ENCODE results near the gene HPD. TPM values are rescaled to one million over a fixed set of nuclear protein-coding genes. Genes with fewer than 3 reads are reported as not detected.
A peak's percentile ranks its signal among the peaks of the same experiment; 100 is the strongest.

The HPD gene
- total RNA-seq, 1 experiment from 2014 or later: not detected

- Histone ChIP-seq H3K4me3 (ENCODE audit: low read length) (peak overlapping the region; percentile 67), H3K4me1 (ENCODE audit: insufficient read depth, low read length) (peaks cover 67% of the 10 kb centered on the region), H3K9me2 (replicated peaks; ENCODE audit: low read length) (no peaks in the 10 kb centered on the region), H3K9ac (ENCODE audit: low read length) (peak overlapping the region; percentile 99), H3K4me2 (ENCODE audit: low read length) (peak overlapping the region; percentile 93), H3K27me3 (ENCODE audit: low read length) (no peaks in the 10 kb centered on the region), H3K36me3 (ENCODE audit: low read depth, low read length) (no peaks in the 10 kb centered on the region), H3K27ac (ENCODE audit: low read length) (peak overlapping the region; percentile 99), H3K9me3 (ENCODE audit: low read length) (no peaks in the 10 kb centered on the region), H4K20me1 (ENCODE audit: low read length) (no peaks in the 10 kb centered on the region), H3F3A (ENCODE audit: low read length, unreplicated experiment) (no peaks in the 10 kb centered on the region), H3K79me2 (ENCODE audit: low read length) (peaks cover 65% of the 10 kb centered on the region), H2AFZ (ENCODE audit: low read length) (no peak overlapping the region)
- BruUV-seq (replicated peaks): no TSS peak
- intact Hi-C loops (cut with micrococcal nuclease): loop anchor here (10.0 kb wide), 1 partner anchor 226 kb away; the partner anchor contains the start of gene BCL7A
- ChIA-PET CTCF (no interaction called here), POLR2A (ENCODE audit: unreplicated experiment) (interaction anchor here (0.5 kb wide), 1 partner anchor 113 kb away, joined by 3 read pairs; no protein-coding TSS in a partner anchor)
- TF ChIP-seq EZH2 (IDR thresholded peaks at IDR 0.05; ENCODE audit: low read length, unreplicated experiment) (no peak), EZH2phosphoT487 (IDR thresholded peaks at IDR 0.05; ENCODE audit: borderline replicate concordance, low read length) (no peak), CTCF (conservative IDR thresholded peaks at IDR 0.05; ENCODE audit: low read depth, low read length) (no peak)
- DNase-seq: peak; percentile 84
- ATAC-seq: peak; percentile 6
Observed at GRCh38 chr12:121799156-121799841, 59.4 kb downstream of the HPD start.

GRCh38 chr12:121798787-121799155 is 59.9 kb downstream of the HPD start:
- Histone ChIP-seq H3K79me2 (ENCODE audit: low read length) (peaks cover 67% of the 10 kb centered on the region), H4K20me1 (ENCODE audit: low read length) (no peaks in the 10 kb centered on the region), H3K9ac (ENCODE audit: low read length) (peak overlapping the region; percentile 58), H3K4me2 (ENCODE audit: low read length) (peak overlapping the region; percentile 93), H3K27me3 (ENCODE audit: low read length) (no peaks in the 10 kb centered on the region), H3K9me3 (ENCODE audit: low read length) (no peaks in the 10 kb centered on the region), H3K36me3 (ENCODE audit: low read depth, low read length) (no peaks in the 10 kb centered on the region), H2AFZ (ENCODE audit: low read length) (no peak overlapping the region), H3K4me3 (ENCODE audit: low read length) (peak overlapping the region; percentile 67), H3K27ac (ENCODE audit: low read length) (peak overlapping the region; percentile 99), H3K9me2 (replicated peaks; ENCODE audit: low read length) (no peaks in the 10 kb centered on the region), H3K4me1 (ENCODE audit: insufficient read depth, low read length) (peaks cover 68% of the 10 kb centered on the region), H3F3A (ENCODE audit: low read length, unreplicated experiment) (no peaks in the 10 kb centered on the region)
- BruUV-seq (replicated peaks): no TSS peak
- no peak for ATAC-seq
- ChIA-PET CTCF (interaction anchor here (1.0 kb wide), 1 partner anchor 13 kb away, joined by 6 read pairs; no protein-coding TSS in a partner anchor), POLR2A (ENCODE audit: unreplicated experiment) (no interaction called here)
- intact Hi-C loops (cut with micrococcal nuclease): loop anchor here (10.0 kb wide), 1 partner anchor 226 kb away; the partner anchor contains the start of gene BCL7A
- DNase-seq: no peak
- TF ChIP-seq EZH2 (IDR thresholded peaks at IDR 0.05; ENCODE audit: low read length, unreplicated experiment) (no peak), EZH2phosphoT487 (IDR thresholded peaks at IDR 0.05; ENCODE audit: borderline replicate concordance, low read length) (no peak), CTCF (conservative IDR thresholded peaks at IDR 0.05; ENCODE audit: low read depth, low read length) (no peak)
